HepG2 (cell line): ENCODE data around the gene GOLGA8B. TPM values are rescaled to one million over a fixed set of nuclear protein-coding genes. Genes with fewer than 3 reads are reported as not detected.
A peak's percentile ranks its signal among the peaks of the same experiment; 100 is the strongest.

ENCODE experiments used
- ARNTL ChIP-seq: sonication (generic); formaldehyde crosslinking; IDR thresholded peaks from 2 replicates; pipeline ENCODE4 v1.4.0; 2020; ENCODE audit warnings: mild to moderate bottlenecking, missing genetic modification reagents
- CREM ChIP-seq, 2 experiments: sonication (generic) in 1 of 2; formaldehyde crosslinking in 1 of 2; IDR thresholded peaks; 2 replicates each; pipeline versions ENCODE4 v1.4.0 to v1.6.1; 2016 to 2020; ENCODE audit warnings: antibody characterized with exemption in 1 of 2, mild to moderate bottlenecking in 1 of 2, missing genetic modification reagents in 1 of 2
- ELF1 ChIP-seq: sonication (generic); formaldehyde crosslinking; IDR thresholded peaks from 2 replicates; pipeline ENCODE4 v1.4.0; 2020; ENCODE audit warnings: missing genetic modification reagents
- ELF3 ChIP-seq: IDR thresholded peaks from 2 replicates; pipeline ENCODE4 v1.6.1; 2016; ENCODE audit warnings: missing genetic modification reagents, missing compliant biosample characterization
- GPN1 ChIP-seq: sonication (generic); formaldehyde crosslinking; IDR thresholded peaks from 2 replicates; pipeline ENCODE4 v1.5.1; 2020; ENCODE audit warnings: missing genetic modification reagents, borderline replicate concordance
- HMGXB4 ChIP-seq, 2 experiments: sonication (generic) in 1 of 2; formaldehyde crosslinking in 1 of 2; IDR thresholded peaks; 2 replicates each; pipeline versions ENCODE4 v1.4.0 to v1.6.1; 2018 to 2020; ENCODE audit warnings: missing genetic modification reagents in 2 of 2, borderline replicate concordance in 1 of 2, low read depth in 1 of 2, mild to moderate bottlenecking in 1 of 2, missing biosample characterization in 1 of 2
- KDM2A ChIP-seq: sonication (generic); formaldehyde crosslinking; IDR thresholded peaks from 2 replicates; pipeline ENCODE4 v1.4.0; 2020; ENCODE audit warnings: low read depth, missing genetic modification reagents, borderline replicate concordance
- ZNF136 ChIP-seq: sonication (generic); formaldehyde crosslinking; IDR thresholded peaks from 2 replicates; pipeline ENCODE4 v1.8.1; 2022; ENCODE audit warnings: low read depth, mild to moderate bottlenecking, moderate library complexity, missing genetic modification reagents
- ZNF383 ChIP-seq: sonication (generic); formaldehyde crosslinking; IDR thresholded peaks from 2 replicates; pipeline ENCODE4 v1.4.0; 2020; ENCODE audit warnings: missing genetic modification reagents, mild to moderate bottlenecking, borderline replicate concordance
- ZNF431 ChIP-seq: sonication (generic); formaldehyde crosslinking; IDR thresholded peaks from 2 replicates; pipeline ENCODE4 v1.9.0; 2022; ENCODE audit warnings: missing genetic modification reagents, low read depth, mild to moderate bottlenecking, borderline replicate concordance
- ZNF639 ChIP-seq: conservative IDR thresholded peaks from 2 replicates; pipeline ENCODE4 v1.6.1; 2018; ENCODE audit warnings: missing genetic modification reagents
- ZNF782 ChIP-seq: sonication (generic); formaldehyde crosslinking; IDR thresholded peaks from 2 replicates; pipeline ENCODE4 v1.4.0; 2020; ENCODE audit warnings: missing genetic modification reagents, mild to moderate bottlenecking, borderline replicate concordance
- ZSCAN12 ChIP-seq: sonication (generic); formaldehyde crosslinking; IDR thresholded peaks from 2 replicates; pipeline ENCODE4 v1.9.0; 2021; ENCODE audit warnings: mild to moderate bottlenecking, missing genetic modification reagents
- polyA plus RNA-seq, 8 experiments: library from polyadenylated mRNA; depleted of rRNA in 3 of 8; stranded (reverse) in 7 of 8; unstranded in 1 of 8; fragments of >200 nt; fragmentation: Illumina TruSeq in 4 of 8; extraction: Trizol in 4 of 8; gene quantifications; 2 replicates each; pipeline versions ENCODE4 v1.2.1 to v1.2.3, GENCODE V29; 2011 to 2016; ENCODE audit warnings: low read depth in 4 of 8, missing spikeins in 1 of 8, mixed read lengths in 1 of 8; ENCODE audit not compliant: insufficient read depth in 1 of 8
- total RNA-seq, 5 experiments: library from RNA; depleted of rRNA; stranded (reverse); fragments of >200 nt; fragmentation: Illumina TruSeq; extraction: Trizol; gene quantifications; 2 replicates each; pipeline ENCODE4 v1.2.3, GENCODE V29; 2016; ENCODE audit warnings: low read depth in 1 of 5
- TF ChIP-seq, protein P1 (sequence below): sonication (generic); formaldehyde crosslinking; IDR thresholded peaks from 2 replicates; pipeline ENCODE4 v1.4.0; 2020; ENCODE audit warnings: low read depth, mild to moderate bottlenecking, missing genetic modification reagents
- TF ChIP-seq, protein P2 (sequence below): sonication (generic); formaldehyde crosslinking; IDR thresholded peaks from 2 replicates; pipeline ENCODE4 v1.4.0; 2020; ENCODE audit warnings: mild to moderate bottlenecking, missing genetic modification reagents

Gene GOLGA8B
- total and polyA plus RNA-seq, 2 of the 13 experiments (the other 11 are each of a cell fraction or from before 2014, with no cell fraction given) = 38.8 to 89.0 TPM

DNA sequence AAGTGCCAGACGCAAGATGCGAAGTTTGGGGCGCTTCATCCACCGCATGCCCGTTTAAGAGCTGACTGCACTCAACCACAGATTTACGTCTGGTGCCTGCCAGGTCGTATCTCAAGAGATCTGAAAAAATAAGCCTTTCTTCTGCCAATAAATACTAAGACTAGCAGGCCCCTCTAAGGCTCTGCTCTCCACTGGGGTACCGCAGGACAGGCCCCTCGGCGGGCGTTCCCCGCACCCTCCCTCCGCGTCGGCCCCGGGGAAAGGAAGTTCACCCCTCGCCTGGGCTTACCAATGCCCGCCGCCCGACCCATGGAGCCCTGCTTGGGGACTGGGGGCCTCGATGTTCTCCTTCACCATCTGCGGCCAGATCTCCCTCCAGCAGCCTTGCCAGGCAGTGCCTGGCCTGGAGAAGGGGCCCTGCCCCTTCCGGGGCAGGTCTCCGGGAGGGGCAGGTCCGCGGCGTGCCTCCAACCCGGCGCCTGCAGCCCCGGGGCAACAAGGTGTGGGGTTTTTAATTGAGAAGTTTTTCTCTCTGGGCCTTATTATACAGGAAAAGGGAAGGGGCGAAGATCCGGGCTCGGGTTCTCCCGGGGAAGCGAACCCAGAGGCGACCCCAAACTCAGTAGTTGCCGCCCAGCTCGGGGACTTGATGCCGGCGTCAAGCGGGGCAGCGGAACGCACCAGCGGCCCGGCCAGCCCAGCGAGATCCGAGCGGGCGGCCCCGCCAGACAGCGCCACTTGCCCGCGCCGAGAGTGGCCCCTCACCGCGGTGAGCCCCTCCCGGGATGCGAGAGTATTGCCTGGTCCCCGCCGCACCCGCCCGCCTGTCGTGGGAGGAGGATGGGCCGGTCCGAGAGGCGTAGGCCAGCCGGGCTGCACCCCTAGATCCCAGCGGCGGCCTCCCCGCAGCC is 735 bp downstream of the GOLGA8B start (continued):
- TF ChIP-seq KDM2A (CRISPR knock-in tag) (peak; percentile 50; the same call in 1 of the 2 replicates), ZNF431 (CRISPR knock-in tag) (no peak), ARNTL (CRISPR knock-in tag) (peak; percentile 15; the same call in 1 of the 2 replicates), ZNF383 (CRISPR knock-in tag) (no peak), ELF1 (CRISPR knock-in tag) (peak; percentile 46; the same call in 1 of the 2 replicates), ZSCAN12 (CRISPR knock-in tag) (no peak), GPN1 (CRISPR knock-in tag) (no peak), ZNF136 (CRISPR knock-in tag) (no peak), ELF3 (CRISPR knock-in tag) (no peak), ZNF639 (CRISPR knock-in tag) (no peak), HMGXB4 (CRISPR knock-in tag; IDR thresholded peaks at IDR 0.05; ENCODE audit: borderline replicate concordance in 1 of 2, low read depth in 1 of 2) (no peak), ZNF782 (CRISPR knock-in tag) (0 out of 2 replicates have a peak, but pooled peaks have one; percentile 30), CREM (IDR thresholded peaks at IDR 0.05) (no peak), CREM (CRISPR knock-in tag; IDR thresholded peaks at IDR 0.05) (no peak)
- TF ChIP-seq, protein P1, sequence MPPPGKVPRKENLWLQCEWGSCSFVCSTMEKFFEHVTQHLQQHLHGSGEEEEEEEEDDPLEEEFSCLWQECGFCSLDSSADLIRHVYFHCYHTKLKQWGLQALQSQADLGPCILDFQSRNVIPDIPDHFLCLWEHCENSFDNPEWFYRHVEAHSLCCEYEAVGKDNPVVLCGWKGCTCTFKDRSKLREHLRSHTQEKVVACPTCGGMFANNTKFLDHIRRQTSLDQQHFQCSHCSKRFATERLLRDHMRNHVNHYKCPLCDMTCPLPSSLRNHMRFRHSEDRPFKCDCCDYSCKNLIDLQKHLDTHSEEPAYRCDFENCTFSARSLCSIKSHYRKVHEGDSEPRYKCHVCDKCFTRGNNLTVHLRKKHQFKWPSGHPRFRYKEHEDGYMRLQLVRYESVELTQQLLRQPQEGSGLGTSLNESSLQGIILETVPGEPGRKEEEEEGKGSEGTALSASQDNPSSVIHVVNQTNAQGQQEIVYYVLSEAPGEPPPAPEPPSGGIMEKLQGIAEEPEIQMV (CRISPR knock-in tag) = no peak
- TF ChIP-seq, protein P2, sequence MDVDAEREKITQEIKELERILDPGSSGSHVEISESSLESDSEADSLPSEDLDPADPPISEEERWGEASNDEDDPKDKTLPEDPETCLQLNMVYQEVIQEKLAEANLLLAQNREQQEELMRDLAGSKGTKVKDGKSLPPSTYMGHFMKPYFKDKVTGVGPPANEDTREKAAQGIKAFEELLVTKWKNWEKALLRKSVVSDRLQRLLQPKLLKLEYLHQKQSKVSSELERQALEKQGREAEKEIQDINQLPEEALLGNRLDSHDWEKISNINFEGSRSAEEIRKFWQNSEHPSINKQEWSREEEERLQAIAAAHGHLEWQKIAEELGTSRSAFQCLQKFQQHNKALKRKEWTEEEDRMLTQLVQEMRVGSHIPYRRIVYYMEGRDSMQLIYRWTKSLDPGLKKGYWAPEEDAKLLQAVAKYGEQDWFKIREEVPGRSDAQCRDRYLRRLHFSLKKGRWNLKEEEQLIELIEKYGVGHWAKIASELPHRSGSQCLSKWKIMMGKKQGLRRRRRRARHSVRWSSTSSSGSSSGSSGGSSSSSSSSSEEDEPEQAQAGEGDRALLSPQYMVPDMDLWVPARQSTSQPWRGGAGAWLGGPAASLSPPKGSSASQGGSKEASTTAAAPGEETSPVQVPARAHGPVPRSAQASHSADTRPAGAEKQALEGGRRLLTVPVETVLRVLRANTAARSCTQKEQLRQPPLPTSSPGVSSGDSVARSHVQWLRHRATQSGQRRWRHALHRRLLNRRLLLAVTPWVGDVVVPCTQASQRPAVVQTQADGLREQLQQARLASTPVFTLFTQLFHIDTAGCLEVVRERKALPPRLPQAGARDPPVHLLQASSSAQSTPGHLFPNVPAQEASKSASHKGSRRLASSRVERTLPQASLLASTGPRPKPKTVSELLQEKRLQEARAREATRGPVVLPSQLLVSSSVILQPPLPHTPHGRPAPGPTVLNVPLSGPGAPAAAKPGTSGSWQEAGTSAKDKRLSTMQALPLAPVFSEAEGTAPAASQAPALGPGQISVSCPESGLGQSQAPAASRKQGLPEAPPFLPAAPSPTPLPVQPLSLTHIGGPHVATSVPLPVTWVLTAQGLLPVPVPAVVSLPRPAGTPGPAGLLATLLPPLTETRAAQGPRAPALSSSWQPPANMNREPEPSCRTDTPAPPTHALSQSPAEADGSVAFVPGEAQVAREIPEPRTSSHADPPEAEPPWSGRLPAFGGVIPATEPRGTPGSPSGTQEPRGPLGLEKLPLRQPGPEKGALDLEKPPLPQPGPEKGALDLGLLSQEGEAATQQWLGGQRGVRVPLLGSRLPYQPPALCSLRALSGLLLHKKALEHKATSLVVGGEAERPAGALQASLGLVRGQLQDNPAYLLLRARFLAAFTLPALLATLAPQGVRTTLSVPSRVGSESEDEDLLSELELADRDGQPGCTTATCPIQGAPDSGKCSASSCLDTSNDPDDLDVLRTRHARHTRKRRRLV (CRISPR knock-in tag) = no peak
